ENCODE results near the gene DUSP8. TPM values are rescaled to one million over a fixed set of nuclear protein-coding genes. Genes with fewer than 3 reads are reported as not detected.
A peak's percentile ranks its signal among the peaks of the same experiment; 100 is the strongest.

The DUSP8 gene
- total and polyA plus RNA-seq, 12 donors: 5.9 to 53.5 (median 18.9) TPM

GRCh38 chr11:1560649-1561251, 11.3 kb downstream of the DUSP8 start:
- DNase-seq (no peak), ATAC-seq (no peak)
- no peak overlapping the region for H3K4me3 ChIP-seq
- H3K4me1 ChIP-seq: peaks cover 22 to 65% (median 45%) of the 10 kb centered on the region in 9 donors
- intact Hi-C loops (cut with DNase I): no loop called here
- peaks cover 0 to 78% (median 19%) of the 10 kb centered on the region in 9 donors for H3K36me3 ChIP-seq
- peak in 1 of 9 donors; percentile 11 for TF ChIP-seq CTCF (IDR thresholded peaks at IDR 0.05)
- 79 to 84% methylated on average over 8 of the region's 8 CpGs for WGBS, 2 donors
- peak overlapping the region in 4 of 10 donors; percentile 92 to 99 (median 94) for H3K27ac ChIP-seq
- H3K27me3 ChIP-seq: peaks cover 0 to 11% (median 0%) of the 10 kb centered on the region in 7 donors
- H3K9me3 ChIP-seq: no peaks in the 10 kb centered on the region

- H3K4me3 ChIP-seq: no peak overlapping the region
- H3K9me3 ChIP-seq: no peaks in the 10 kb centered on the region
- peaks cover 0 to 78% (median 19%) of the 10 kb centered on the region in 9 donors for H3K36me3 ChIP-seq
Observed at GRCh38 chr11:1560002-1560648, 11.9 kb downstream of the DUSP8 start.

GRCh38 chr11:1559111-1559951, 12.7 kb downstream of the DUSP8 start:
- peak in 1 of 9 donors; percentile 8 for TF ChIP-seq CTCF (IDR thresholded peaks at IDR 0.05)
- intact Hi-C loops (cut with DNase I): no loop called here
- Histone ChIP-seq H3K27ac (peak overlapping the region; percentile 59 to 99 (median 88)), H3K27me3 (peaks cover 0 to 21% (median 0%) of the 10 kb centered on the region in 7 donors), H3K9me3 (no peaks in the 10 kb centered on the region), H3K4me1 (peaks cover 17 to 54% (median 37%) of the 10 kb centered on the region in 9 donors), H3K36me3 (peaks cover 0 to 74% (median 19%) of the 10 kb centered on the region in 9 donors), H3K4me3 (peak overlapping the region in 1 of 10 donors; percentile 5)
- DNase-seq: peak; percentile 90
- WGBS, 2 donors: 37 to 56% methylated on average over 29 of the region's 29 CpGs
- ATAC-seq: peak; percentile 75 to 92 (median 84)

More at GRCh38 chr11:1560002-1560648, 11.9 kb downstream of the DUSP8 start:
- H3K4me1 ChIP-seq: peaks cover 22 to 59% (median 44%) of the 10 kb centered on the region in 9 donors
- peaks cover 0 to 18% (median 0%) of the 10 kb centered on the region in 7 donors for H3K27me3 ChIP-seq
- H3K27ac ChIP-seq: peak overlapping the region in 9 of 10 donors; percentile 72 to 99 (median 90)
- DNase-seq (no peak), ATAC-seq (no peak)
- intact Hi-C loops (cut with DNase I): no loop called here
- WGBS, 2 donors: 77 to 80% methylated on average over 15 of the region's 15 CpGs
- no peak for TF ChIP-seq CTCF (IDR thresholded peaks at IDR 0.05)

- intact Hi-C loops (cut with DNase I): no loop called here
- peak in 1 of 8 donors; percentile 2 for ATAC-seq
- H3K4me3 ChIP-seq: peak overlapping the region in 1 of 10 donors; percentile 5
- H3K27me3 ChIP-seq: peaks cover 0 to 21% (median 0%) of the 10 kb centered on the region in 7 donors
- DNase-seq: no peak
- no peak for TF ChIP-seq CTCF (IDR thresholded peaks at IDR 0.05)
- peaks cover 17 to 54% (median 32%) of the 10 kb centered on the region in 9 donors for H3K4me1 ChIP-seq
- no peaks in the 10 kb centered on the region for H3K9me3 ChIP-seq
- H3K27ac ChIP-seq: peak overlapping the region; percentile 59 to 99 (median 88)
- 73 to 77% methylated on average over 12 of the region's 12 CpGs for WGBS, 2 donors
- peaks cover 0 to 69% (median 18%) of the 10 kb centered on the region in 9 donors for H3K36me3 ChIP-seq
Observed at GRCh38 chr11:1558775-1559110, 13.3 kb downstream of the DUSP8 start.

Measured in heart right ventricle (tissue), 16 donors.